ENCODE results near the gene EVI2B. TPM values are rescaled to one million over a fixed set of nuclear protein-coding genes. Genes with fewer than 3 reads are reported as not detected.

The EVI2B gene
- total and polyA plus RNA-seq, 12 donors: 0.77 to 14.2 (median 1.8) TPM

DNA sequence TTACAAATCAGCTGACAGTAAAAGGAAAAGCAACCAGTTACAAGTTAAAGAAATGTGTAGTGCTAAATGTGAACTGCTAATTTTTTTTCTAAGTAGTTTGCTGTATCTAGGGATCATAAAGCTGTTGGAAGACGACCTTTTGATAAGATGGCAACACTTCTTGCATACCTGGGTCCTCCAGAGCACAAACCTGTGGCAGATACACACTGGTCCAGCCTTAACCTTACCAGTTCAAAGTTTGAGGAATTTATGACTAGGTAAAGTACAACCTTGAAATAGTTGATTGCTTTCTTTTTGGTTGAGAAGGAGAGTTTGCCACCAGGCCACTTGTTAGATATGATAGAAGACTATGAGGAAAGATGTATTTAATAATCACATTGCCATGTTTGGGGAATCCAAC, 52.3 kb downstream of the EVI2B start:
- H3K36me3 ChIP-seq: peaks cover 0 to 84% (median 31%) of the 10 kb centered on the region in 9 donors

DNA sequence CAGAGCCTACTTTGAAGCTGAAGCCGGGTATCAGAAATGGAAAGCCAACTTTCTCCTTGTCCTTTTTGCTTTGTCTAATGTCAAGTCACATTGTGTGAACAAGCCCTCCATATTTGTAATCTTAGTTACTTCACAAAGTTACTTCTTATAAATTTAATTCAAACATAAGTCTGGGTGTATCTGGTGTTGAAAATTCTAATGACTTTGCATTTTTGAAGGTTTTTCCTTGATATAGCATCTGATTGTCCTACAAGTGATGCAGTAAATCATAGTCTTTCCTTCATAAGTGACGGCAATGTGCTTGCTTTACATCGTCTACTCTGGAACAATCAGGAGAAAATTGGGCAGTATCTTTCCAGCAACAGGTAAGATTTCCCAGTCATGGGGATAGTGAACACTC, 53.7 kb downstream of the EVI2B start:
- Histone ChIP-seq H3K4me1 (peaks cover 0 to 8% (median 0%) of the 10 kb centered on the region in 9 donors), H3K27me3 (no peaks in the 10 kb centered on the region), H3K36me3 (peaks cover 0 to 71% (median 26%) of the 10 kb centered on the region in 9 donors), H3K4me3 (no peak overlapping the region), H3K9me3 (no peaks in the 10 kb centered on the region), H3K27ac (no peak overlapping the region)
- intact Hi-C loops (cut with DNase I): no loop called here
- 93 to 97% methylated on average over 3 of the region's 3 CpGs for WGBS, 2 donors
- DNase-seq: no peak
- TF ChIP-seq, protein P1, sequence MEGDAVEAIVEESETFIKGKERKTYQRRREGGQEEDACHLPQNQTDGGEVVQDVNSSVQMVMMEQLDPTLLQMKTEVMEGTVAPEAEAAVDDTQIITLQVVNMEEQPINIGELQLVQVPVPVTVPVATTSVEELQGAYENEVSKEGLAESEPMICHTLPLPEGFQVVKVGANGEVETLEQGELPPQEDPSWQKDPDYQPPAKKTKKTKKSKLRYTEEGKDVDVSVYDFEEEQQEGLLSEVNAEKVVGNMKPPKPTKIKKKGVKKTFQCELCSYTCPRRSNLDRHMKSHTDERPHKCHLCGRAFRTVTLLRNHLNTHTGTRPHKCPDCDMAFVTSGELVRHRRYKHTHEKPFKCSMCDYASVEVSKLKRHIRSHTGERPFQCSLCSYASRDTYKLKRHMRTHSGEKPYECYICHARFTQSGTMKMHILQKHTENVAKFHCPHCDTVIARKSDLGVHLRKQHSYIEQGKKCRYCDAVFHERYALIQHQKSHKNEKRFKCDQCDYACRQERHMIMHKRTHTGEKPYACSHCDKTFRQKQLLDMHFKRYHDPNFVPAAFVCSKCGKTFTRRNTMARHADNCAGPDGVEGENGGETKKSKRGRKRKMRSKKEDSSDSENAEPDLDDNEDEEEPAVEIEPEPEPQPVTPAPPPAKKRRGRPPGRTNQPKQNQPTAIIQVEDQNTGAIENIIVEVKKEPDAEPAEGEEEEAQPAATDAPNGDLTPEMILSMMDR (IDR thresholded peaks at IDR 0.05): no peak
- ATAC-seq: no peak

More for the DNA sequence above, 52.3 kb downstream of the EVI2B start:
- Histone ChIP-seq H3K4me1 (peaks cover 0 to 7% (median 0%) of the 10 kb centered on the region in 9 donors), H3K27me3 (no peaks in the 10 kb centered on the region), H3K9me3 (no peaks in the 10 kb centered on the region), H3K4me3 (no peak overlapping the region), H3K27ac (no peak overlapping the region)
- DNase-seq (no peak), ATAC-seq (no peak)
- intact Hi-C loops (cut with DNase I): no loop called here
- TF ChIP-seq, protein P1 (IDR thresholded peaks at IDR 0.05): no peak
- WGBS, 2 donors: 48 to 65% methylated on average over 1 of the region's 1 CpG

DNA sequence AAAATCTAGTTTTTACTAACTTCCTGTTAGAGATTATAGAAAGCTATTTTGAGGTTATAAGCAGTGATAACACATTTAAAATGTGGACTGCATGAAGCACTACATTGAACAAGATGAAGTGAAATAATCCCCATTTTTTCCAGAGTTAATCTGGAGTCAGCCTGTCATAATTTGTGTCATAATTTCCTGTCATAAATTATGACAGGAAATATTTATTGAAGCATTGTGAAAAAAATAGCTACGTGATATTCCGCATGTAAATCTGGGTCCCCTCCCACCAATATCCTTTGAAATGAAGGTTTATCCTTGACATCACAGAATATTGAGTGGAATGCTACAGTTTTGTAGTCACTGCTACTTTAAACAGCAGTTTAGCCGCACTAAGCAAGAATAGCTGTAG, 56.9 kb downstream of the EVI2B start:
- intact Hi-C loops (cut with DNase I): no loop called here
- 67 to 69% methylated on average over 3 of the region's 3 CpGs for WGBS, 2 donors
- Histone ChIP-seq H3K4me3 (no peak overlapping the region), H3K27ac (no peak overlapping the region), H3K36me3 (peaks cover 0 to 72% (median 19%) of the 10 kb centered on the region in 9 donors), H3K4me1 (peaks cover 0 to 8% (median 0%) of the 10 kb centered on the region in 9 donors), H3K9me3 (no peaks in the 10 kb centered on the region), H3K27me3 (no peaks in the 10 kb centered on the region)
- ATAC-seq (no peak), DNase-seq (no peak)
- TF ChIP-seq, protein P1 (IDR thresholded peaks at IDR 0.05): no peak

DNA sequence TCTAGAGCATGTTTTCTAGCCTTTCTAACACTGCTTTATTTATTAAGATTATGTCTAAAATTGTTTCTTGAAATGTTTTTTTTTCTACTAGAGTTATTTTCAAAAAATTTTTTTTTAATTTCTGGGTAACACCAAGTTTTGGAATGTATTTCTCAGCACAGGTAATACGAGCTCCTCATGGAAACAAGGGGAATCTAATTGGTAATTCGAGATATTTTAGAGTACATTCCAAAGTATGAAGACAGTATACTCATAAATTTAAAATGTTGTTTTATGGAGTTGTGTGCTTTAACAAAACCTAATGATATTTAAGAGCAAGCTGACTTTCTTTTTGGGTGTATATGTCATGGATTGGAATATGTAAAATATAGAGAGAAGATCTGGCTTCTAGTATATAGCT, 59.2 kb downstream of the EVI2B start:
- peaks cover 0 to 30% (median 20%) of the 10 kb centered on the region in 9 donors for H3K4me1 ChIP-seq
- peaks cover 0 to 52% (median 10%) of the 10 kb centered on the region in 9 donors for H3K36me3 ChIP-seq
- DNase-seq (no peak), ATAC-seq (no peak)
- TF ChIP-seq, protein P1 (IDR thresholded peaks at IDR 0.05): no peak
- WGBS, 2 donors: 95 to 97% methylated on average over 2 of the region's 2 CpGs
- no peak overlapping the region for H3K4me3 ChIP-seq
- H3K9me3 ChIP-seq: no peaks in the 10 kb centered on the region
- H3K27ac ChIP-seq: no peak overlapping the region
- no peaks in the 10 kb centered on the region for H3K27me3 ChIP-seq
- intact Hi-C loops (cut with DNase I): no loop called here

Other genes starting within 250 kb of the EVI2B start
- gene NF1, start 219.1 kb downstream of the EVI2B start, total RNA-seq: 10 to 100 TPM; 41.9 to 71.0 (median 58.9) TPM
- 1 to 10 TPM; 4.2 to 7.6 TPM for gene NF1, start 219.1 kb downstream of the EVI2B start, polyA plus RNA-seq
- gene OMG, start 16.8 kb downstream of the EVI2B start, total RNA-seq: under 1 TPM in 3 of 10 donors, not detected in 7; 0.36 to 0.77 (median 0.75) TPM
- gene OMG, start 16.8 kb downstream of the EVI2B start, polyA plus RNA-seq: under 1 TPM; 0.07 to 0.22 TPM
- gene EVI2A, start 7.6 kb upstream of the EVI2B start, total RNA-seq: 1 to 10 TPM in 7 of 10 donors, under 1 TPM in 3; 0.50 to 9.0 (median 1.3) TPM
- gene EVI2A, start 7.6 kb upstream of the EVI2B start, polyA plus RNA-seq: 1 to 10 TPM; 2.0 to 2.3 TPM
- 10 to 100 TPM in 5 of 10 donors, 1 to 10 TPM in 5; 4.8 to 13.9 (median 9.7) TPM for gene RAB11FIP4, start 77.6 kb upstream of the EVI2B start, total RNA-seq
- 1 to 10 TPM; 1.6 to 1.7 TPM for gene RAB11FIP4, start 77.6 kb upstream of the EVI2B start, polyA plus RNA-seq

Measured in heart right ventricle (tissue), 16 donors.